Endothelial cell of umbilical vein (primary cell): Measurements from ENCODE around the gene NCAPH2. TPM values are rescaled to one million over a fixed set of nuclear protein-coding genes. Genes with fewer than 3 reads are reported as not detected.

ENCODE experiments used
- BruUV-seq: library from RNA; stranded (reverse); fragments of 400-500 nt; replicated peaks from 2 replicates; lab custom pipeline; 2021; lab: Mats Ljungman, UMichigan
- CTCF ChIA-PET: fragments of 300-600, 350-600 bp; sonication (Branson Sonifier 250); formaldehyde crosslinking; loops from one replicate; lab custom pipeline; 2021; ENCODE audit warnings: antibody characterized with exemption, inconsistent platforms; lab: Charles Lee
- POLR2A ChIA-PET: fragments of 300-600, 350-600 bp; sonication (Branson Sonifier 250); formaldehyde crosslinking; loops from one replicate; lab custom pipeline; 2021; ENCODE audit warnings: antibody characterized with exemption, inconsistent platforms; lab: Charles Lee
- DNase-seq: peaks from one replicate; pipeline ENCODE4 v3.0.0-alpha.2; 2011; ENCODE audit warnings: low read depth, low spot score
- FAIRE-seq: peaks from 2 replicates; lab custom pipeline; 2011; peaks lifted over from hg19 to GRCh38; lab: Jason Lieb, UNC
- H2AFZ ChIP-seq: 2 replicates; pipeline ENCODE4 v1.6.0; 2012; ENCODE audit warnings: low read depth, low read length, control low read depth, inconsistent platforms
- H3K27ac ChIP-seq: 2 replicates; pipeline ENCODE4 v1.5.1; 2011; ENCODE audit warnings: low read depth, mild to moderate bottlenecking, control low read depth, low read length, moderate library complexity; ENCODE audit not compliant: insufficient read depth
- H3K27me3 ChIP-seq, 2 experiments: 2 replicates each; pipeline versions ENCODE4 v1.6.0 to v1.6.1; 2011; ENCODE audit warnings: low read length in 2 of 2, mixed read lengths in 1 of 2; ENCODE audit not compliant: control insufficient read depth in 2 of 2, insufficient read depth in 2 of 2
- H3K36me3 ChIP-seq, 2 experiments: 2 replicates in 1 of 2; 3 replicates in 1 of 2; pipeline ENCODE4 v1.5.1; 2011; ENCODE audit warnings: low read length in 2 of 2, mild to moderate bottlenecking in 1 of 2, moderate library complexity in 1 of 2; ENCODE audit not compliant: control insufficient read depth in 2 of 2, insufficient read depth in 2 of 2; ENCODE audit errors: extremely low read depth in 1 of 2
- H3K4me1 ChIP-seq: 3 replicates; pipeline ENCODE4 v1.5.1; 2011; ENCODE audit warnings: mild to moderate bottlenecking, low read length; ENCODE audit not compliant: control insufficient read depth, insufficient read depth; ENCODE audit errors: extremely low read depth
- H3K4me2 ChIP-seq: 2 replicates; pipeline ENCODE4 v1.6.1; 2011; ENCODE audit warnings: low read length, control low read depth, mixed read lengths; ENCODE audit not compliant: insufficient read depth
- H3K4me3 ChIP-seq, 3 experiments: fragments of 200-600 bp in 1 of 3; sonication (generic), shearing (Covaris generic) in 1 of 3; replicated peaks in 1 of 3; 2 replicates each; pipeline ENCODE4 v1.5.1; 2011 to 2016; ENCODE audit warnings: control low read depth in 3 of 3, low read length in 3 of 3, mild to moderate bottlenecking in 2 of 3, inconsistent platforms in 1 of 3, low read depth in 1 of 3, moderate library complexity in 1 of 3; ENCODE audit not compliant: insufficient read depth in 1 of 3
- H3K79me2 ChIP-seq: 2 replicates; pipeline ENCODE4 v1.6.0; 2012; ENCODE audit warnings: low read length, inconsistent platforms; ENCODE audit not compliant: control insufficient read depth, insufficient read depth
- H3K9ac ChIP-seq: replicated peaks from 2 replicates; pipeline ENCODE3; 2011; ENCODE audit warnings: low read length, control low read depth; ENCODE audit not compliant: insufficient read depth; ENCODE audit errors: extremely low read depth
- H3K9me1 ChIP-seq: replicated peaks from 3 replicates; pipeline ENCODE4 v1.6.0; 2011; ENCODE audit warnings: mild to moderate bottlenecking, low read length; ENCODE audit not compliant: control insufficient read depth, insufficient read depth; ENCODE audit errors: extremely low read depth
- H3K9me3 ChIP-seq: replicated peaks from 2 replicates; pipeline ENCODE4 v1.5.1; 2012; ENCODE audit warnings: low read length, inconsistent platforms; ENCODE audit not compliant: control insufficient read depth, insufficient read depth
- H4K20me1 ChIP-seq: replicated peaks from 2 replicates; pipeline ENCODE3; 2011; ENCODE audit warnings: mild to moderate bottlenecking, low read length; ENCODE audit not compliant: control insufficient read depth, insufficient read depth; ENCODE audit errors: extremely low read depth
- EZH2 ChIP-seq: IDR thresholded peaks from 2 replicates; pipeline ENCODE4 v1.6.1; 2012; ENCODE audit warnings: borderline replicate concordance, low read depth, mild to moderate bottlenecking, moderate library complexity, low read length, inconsistent platforms; ENCODE audit not compliant: severe bottlenecking
- FOS ChIP-seq: IDR thresholded peaks from 2 replicates; pipeline ENCODE4 v1.6.1; 2011; ENCODE audit warnings: mild to moderate bottlenecking, low read length, moderate library complexity, borderline replicate concordance; ENCODE audit not compliant: insufficient read depth
- GATA2 ChIP-seq: IDR thresholded peaks from 2 replicates; pipeline ENCODE4 v1.7.0; 2011; ENCODE audit warnings: low read depth, mild to moderate bottlenecking, moderate library complexity, mixed read lengths, low read length; ENCODE audit not compliant: insufficient read length, insufficient read depth
- JUN ChIP-seq: IDR thresholded peaks from 2 replicates; pipeline ENCODE4 v1.6.1; 2011; ENCODE audit warnings: borderline replicate concordance, low read depth; ENCODE audit not compliant: insufficient read length, insufficient read depth
- MAX ChIP-seq: IDR thresholded peaks from 2 replicates; pipeline ENCODE4 v1.6.1; 2011; ENCODE audit not compliant: insufficient read depth, insufficient read length
- MYC ChIP-seq: IDR thresholded peaks from one replicate; pipeline ENCODE4 v1.6.1; 2011; ENCODE audit warnings: mild to moderate bottlenecking, low read depth, low read length
- POLR2A ChIP-seq: IDR thresholded peaks from 2 replicates; pipeline ENCODE4 v1.6.1; 2012; ENCODE audit warnings: low read depth, mild to moderate bottlenecking, control low read depth, low read length
- POLR2AphosphoS5 ChIP-seq: IDR thresholded peaks from 2 replicates; pipeline ENCODE4 v1.6.1; 2012; ENCODE audit warnings: low read depth, mild to moderate bottlenecking, control low read depth, low read length, moderate library complexity; ENCODE audit not compliant: insufficient read depth
- dilution Hi-C: fragments of 300-500 bp; cut with MboI; formaldehyde crosslinking; loops from one replicate; pipeline ENCODE4 v1.15.0; 2019; ENCODE audit warnings: low sequenced_read_pairs; ENCODE audit not compliant: extremely low pct_ligation_motif_present
- intact Hi-C: fragments of 100-400 bp; cut with micrococcal nuclease; formaldehyde crosslinking; loops from one replicate; pipeline ENCODE4 v1.10.0; 2022
- polyA plus RNA-seq, 4 experiments: library from polyadenylated mRNA; depleted of rRNA in 3 of 4; stranded (reverse) in 3 of 4; unstranded in 1 of 4; fragments of >200 nt; gene quantifications; 2 replicates each; pipeline versions ENCODE4 v1.2.1 to v1.2.3, GENCODE V29; 2011 to 2012; ENCODE audit warnings: missing spikeins in 1 of 4
- total RNA-seq: library from RNA; stranded (reverse); gene quantifications from 2 replicates; pipeline ENCODE4 v1.2.3, GENCODE V29; 2021
- TF ChIP-seq, protein P1 (sequence below), 2 donors: IDR thresholded peaks; 1 replicate in 1 of 2; 2 replicates in 1 of 2; pipeline ENCODE4 v1.5.1; 2011; ENCODE audit warnings: low read length in 2 of 2, mild to moderate bottlenecking in 2 of 2, moderate library complexity in 2 of 2, control low read depth in 1 of 2, inconsistent platforms in 1 of 2, low read depth in 1 of 2; ENCODE audit not compliant: insufficient read depth in 1 of 2; ENCODE audit errors: extremely low read depth in 1 of 2

The NCAPH2 gene
- total and polyA plus RNA-seq, 2 donors (not counting 3 experiments of a cell fraction or from before 2014, with no cell fraction given) = 42.4 to 43.2 TPM

DNA sequence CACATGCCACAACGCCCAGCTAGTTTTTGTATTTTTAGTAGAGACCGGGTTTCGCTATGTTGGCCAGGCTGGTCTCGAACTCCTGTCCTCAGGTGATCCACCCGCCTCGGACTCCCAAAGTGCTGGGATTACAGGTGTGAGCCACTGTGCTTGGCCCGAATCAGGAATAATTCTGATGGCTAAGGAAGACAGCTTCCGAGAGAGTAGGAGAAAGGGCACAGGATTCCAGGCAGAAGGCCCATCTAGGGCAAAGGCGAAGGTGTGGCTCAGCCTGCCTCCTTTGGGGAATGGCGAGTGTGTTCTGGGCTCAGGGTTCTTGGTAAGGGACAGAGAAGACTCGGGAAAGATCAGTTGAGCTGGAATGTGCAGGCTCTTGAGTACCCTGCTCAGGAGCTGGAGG lies 56.3 kb downstream of the NCAPH2 start:
- BruUV-seq = no TSS peak
- TF ChIP-seq POLR2AphosphoS5 (no peak), FOS (no peak), POLR2A (no peak), EZH2 (no peak), JUN (no peak), MYC (no peak), MAX (no peak), GATA2 (no peak)
- TF ChIP-seq, protein P1, sequence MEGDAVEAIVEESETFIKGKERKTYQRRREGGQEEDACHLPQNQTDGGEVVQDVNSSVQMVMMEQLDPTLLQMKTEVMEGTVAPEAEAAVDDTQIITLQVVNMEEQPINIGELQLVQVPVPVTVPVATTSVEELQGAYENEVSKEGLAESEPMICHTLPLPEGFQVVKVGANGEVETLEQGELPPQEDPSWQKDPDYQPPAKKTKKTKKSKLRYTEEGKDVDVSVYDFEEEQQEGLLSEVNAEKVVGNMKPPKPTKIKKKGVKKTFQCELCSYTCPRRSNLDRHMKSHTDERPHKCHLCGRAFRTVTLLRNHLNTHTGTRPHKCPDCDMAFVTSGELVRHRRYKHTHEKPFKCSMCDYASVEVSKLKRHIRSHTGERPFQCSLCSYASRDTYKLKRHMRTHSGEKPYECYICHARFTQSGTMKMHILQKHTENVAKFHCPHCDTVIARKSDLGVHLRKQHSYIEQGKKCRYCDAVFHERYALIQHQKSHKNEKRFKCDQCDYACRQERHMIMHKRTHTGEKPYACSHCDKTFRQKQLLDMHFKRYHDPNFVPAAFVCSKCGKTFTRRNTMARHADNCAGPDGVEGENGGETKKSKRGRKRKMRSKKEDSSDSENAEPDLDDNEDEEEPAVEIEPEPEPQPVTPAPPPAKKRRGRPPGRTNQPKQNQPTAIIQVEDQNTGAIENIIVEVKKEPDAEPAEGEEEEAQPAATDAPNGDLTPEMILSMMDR (IDR thresholded peaks at IDR 0.05; ENCODE audit: extremely low read depth in 1 of 2, insufficient read depth in 1 of 2, low read depth in 1 of 2, low read length in 2 of 2) = no peak
- ChIA-PET POLR2A (no interaction called here), CTCF (interaction anchor here (0.8 to 2.6 kb wide), 9 partner anchors 11 to 62 kb away, joined by 3 to 15 read pairs (median 5); partner anchors contain the start of gene SCO2)
- no peak overlapping the region for H3K27ac ChIP-seq
- dilution Hi-C loops (no loop called here), intact Hi-C loops (no loop called here)
- H3K36me3 ChIP-seq = no peaks in the 10 kb centered on the region
- DNase-seq (no peak), FAIRE-seq (no peak)
- peaks cover 5% of the 10 kb centered on the region for H3K4me1 ChIP-seq
- H2AFZ ChIP-seq = no peak overlapping the region
- peaks cover 6 to 11% of the 10 kb centered on the region in 2 experiments for H3K27me3 ChIP-seq
- no peak overlapping the region for H3K4me3 ChIP-seq
- no peak overlapping the region for H3K9ac ChIP-seq
- H3K79me2 ChIP-seq = no peaks in the 10 kb centered on the region
- no peaks in the 10 kb centered on the region for H3K9me3 ChIP-seq
- H3K4me2 ChIP-seq = no peak overlapping the region
- H3K9me1 ChIP-seq = no peaks in the 10 kb centered on the region
- no peaks in the 10 kb centered on the region for H4K20me1 ChIP-seq
